Activated CD4-positive, alpha-beta T cell treated with anti-CD3 and anti-CD28 coated beads, Interleukin-2, Interleukin-6, amounts not matched to agents 100 ng/mL and 50 ng/mL, durations not matched to agents 16 hours and 8 hours (primary cell): ENCODE data around the gene SEC23A.
A peak's percentile ranks its signal among the peaks of the same experiment; 100 is the strongest.
"Not testable (repeated sequence)": the region's sequence is repeated elsewhere in the genome, so short reads cannot be mapped to it uniquely, and the experiment has no call there.

Experiments
- DNase-seq: peaks from one replicate; pipeline ENCODE4 v3.0.0-alpha.2; 2020

The SEC23A gene

GRCh38 chr14:39090548-39091111 is 12.4 kb downstream of the SEC23A start:
- DNase-seq, result no peak

GRCh38 chr14:39087493-39087892 is 15.5 kb downstream of the SEC23A start:
- no peak for DNase-seq

GRCh38 chr14:39085933-39086332 is 17.1 kb downstream of the SEC23A start:
- no peak for DNase-seq

GRCh38 chr14:39083127-39083526 is 19.9 kb downstream of the SEC23A start:
- no peak for DNase-seq

- no peak for DNase-seq
These were observed 22.1 kb downstream of the SEC23A start for GRCh38 chr14:39080886-39081285.

- no peak for DNase-seq
These were observed 31.9 kb downstream of the SEC23A start for GRCh38 chr14:39071096-39071495.

- no peak for DNase-seq
These were observed 33.1 kb downstream of the SEC23A start for GRCh38 chr14:39069923-39070322.

GRCh38 chr14:39069169-39069805 is 33.7 kb downstream of the SEC23A start:
- not testable (repeated sequence) for DNase-seq

GRCh38 chr14:39060818-39061437 is 42.1 kb downstream of the SEC23A start:
- DNase-seq, result no peak

GRCh38 chr14:39055786-39056474 is 47.1 kb downstream of the SEC23A start:
- no peak for DNase-seq

- DNase-seq, result not testable (repeated sequence)
These were observed 50.1 kb downstream of the SEC23A start for GRCh38 chr14:39052869-39053454.

- DNase-seq, result peak; percentile 18
These were observed 52.6 kb downstream of the SEC23A start for GRCh38 chr14:39050389-39050788.

GRCh38 chr14:39045889-39046288 is 57.1 kb downstream of the SEC23A start:
- DNase-seq, result not testable (repeated sequence)

- DNase-seq, result no peak
These were observed 59.6 kb downstream of the SEC23A start for GRCh38 chr14:39043352-39043943.

GRCh38 chr14:39040529-39040928 is 62.5 kb downstream of the SEC23A start:
- DNase-seq, result no peak

GRCh38 chr14:39038542-39038941 is 64.5 kb downstream of the SEC23A start:
- no peak for DNase-seq

GRCh38 chr14:39036760-39037159 is 66.3 kb downstream of the SEC23A start:
- DNase-seq, result no peak

- DNase-seq, result no peak
These were observed 67.7 kb downstream of the SEC23A start for GRCh38 chr14:39035336-39035735.

GRCh38 chr14:39034481-39035296 is 68.3 kb downstream of the SEC23A start:
- DNase-seq, result no peak

- no peak for DNase-seq
These were observed 69.7 kb downstream of the SEC23A start for GRCh38 chr14:39033371-39033770.

- no peak for DNase-seq
These were observed 72.8 kb downstream of the SEC23A start for GRCh38 chr14:39030209-39030608.

GRCh38 chr14:39029789-39030188 is 73.2 kb downstream of the SEC23A start:
- DNase-seq, result no peak
